ENCODE results near the gene IRGQ.
"Not testable (repeated sequence)": the region's sequence is repeated elsewhere in the genome, so short reads cannot be mapped to it uniquely, and the experiment has no call there.

IRGQ gene

DNA sequence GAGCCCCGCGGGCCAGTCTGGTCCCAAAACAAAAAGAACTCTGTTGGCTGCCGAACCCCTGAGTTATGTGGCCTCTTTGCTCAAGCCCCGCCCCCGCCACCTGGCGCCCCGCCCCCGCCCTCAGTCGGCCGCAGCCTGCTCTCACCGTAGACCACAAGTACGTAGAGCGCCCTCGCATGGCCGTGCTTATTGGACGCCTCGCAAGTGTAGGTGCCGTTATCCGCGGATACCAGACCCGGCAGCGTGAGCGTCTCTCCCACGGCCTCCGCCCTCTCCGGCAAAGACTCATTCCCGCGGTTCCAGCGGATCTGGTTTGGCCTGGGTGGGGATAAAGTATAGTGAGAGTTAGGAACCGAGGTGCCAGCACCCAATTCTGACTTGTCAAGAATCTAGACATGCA lies 29.0 kb upstream of the IRGQ start:
- no peak for DNase-seq

DNA sequence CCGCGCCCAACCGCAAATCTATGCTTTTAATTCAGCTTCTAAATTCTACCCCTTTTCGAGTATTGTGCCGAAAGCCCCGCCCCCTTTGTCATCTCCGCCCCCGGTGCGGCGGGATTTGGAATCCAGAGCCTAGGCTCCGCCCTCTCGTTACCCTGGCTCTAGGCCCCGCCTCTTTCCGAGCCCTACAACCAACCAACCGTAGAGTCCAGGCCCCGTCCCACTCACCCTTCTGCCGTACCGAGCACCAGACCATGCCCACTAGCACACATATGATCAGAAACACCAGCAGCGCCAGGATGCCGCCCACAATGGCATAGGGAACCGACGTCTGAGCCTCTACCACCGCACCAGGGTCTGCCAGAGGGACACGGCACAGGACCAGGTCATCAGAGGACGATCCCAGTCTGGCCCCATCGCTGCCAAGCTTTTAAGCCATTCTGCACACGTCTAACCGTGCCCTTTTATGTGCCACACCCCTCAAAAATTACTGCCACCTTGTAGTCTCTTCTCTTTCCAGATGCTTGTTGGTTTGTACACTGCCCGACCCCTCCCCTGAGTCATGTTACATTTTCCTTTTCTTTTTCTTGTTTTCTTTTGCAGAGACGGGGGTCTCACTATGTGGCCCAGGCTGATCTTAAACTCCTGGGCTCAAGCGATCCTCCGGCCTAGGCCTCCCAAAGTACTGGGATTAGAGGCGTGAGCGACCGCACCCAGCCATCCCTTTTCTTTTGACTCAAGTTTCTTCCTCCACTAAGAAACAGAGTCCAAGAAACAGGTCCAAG lies 28.1 kb upstream of the IRGQ start:
- DNase-seq = no peak

- no peak for DNase-seq
Observed at GRCh38 chr19:43622956-43623355, 27.0 kb upstream of the IRGQ start.

- no peak for DNase-seq
Observed at GRCh38 chr19:43622070-43622469, 26.1 kb upstream of the IRGQ start.

DNA sequence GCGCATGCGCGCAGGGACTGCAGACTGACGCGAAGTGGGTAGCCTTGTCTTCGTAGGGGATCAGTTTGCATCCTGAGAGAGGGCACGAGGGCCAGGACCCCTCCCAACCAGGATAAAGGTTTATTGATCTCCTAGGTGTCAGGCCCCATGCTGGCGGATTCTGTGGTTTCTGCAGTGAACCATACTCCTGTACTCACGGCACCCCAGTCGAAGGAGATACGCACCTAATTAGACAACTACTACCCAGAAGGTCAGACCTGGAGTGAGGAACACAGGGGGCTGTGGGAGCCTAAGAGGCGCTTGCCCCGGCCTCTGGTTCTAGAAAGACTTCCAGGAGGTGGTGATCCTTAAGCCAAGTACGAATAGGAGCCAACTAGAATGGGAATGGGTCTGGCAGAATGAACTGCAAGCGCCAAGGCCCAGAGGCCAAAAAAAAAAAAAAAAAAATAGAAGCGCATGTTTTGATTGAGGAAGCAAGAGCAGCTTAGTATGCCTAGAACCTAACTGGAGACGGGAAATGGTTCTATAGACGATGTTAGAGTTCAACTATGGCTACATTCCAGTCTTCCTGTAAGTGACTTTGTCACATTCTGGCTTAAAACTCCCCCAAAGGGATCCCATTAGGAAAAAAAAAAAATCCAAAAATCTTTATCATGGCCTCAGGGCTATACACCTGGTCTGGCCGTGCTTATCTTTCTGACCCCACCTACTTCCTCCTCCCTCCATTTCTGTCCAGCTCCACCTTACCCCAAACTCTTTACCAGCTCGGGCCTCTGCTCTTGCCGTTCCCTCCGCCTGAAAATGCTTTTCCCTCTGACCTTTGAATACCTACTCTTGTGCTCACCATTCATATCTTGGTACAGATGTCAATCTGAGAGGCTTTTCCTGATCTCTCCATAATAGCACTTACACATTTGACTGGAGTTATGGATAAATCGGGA lies 24.4 kb upstream of the IRGQ start:
- no peak for DNase-seq

- DNase-seq = peak; percentile 76 to 79
Observed at GRCh38 chr19:43619262-43620060, 23.5 kb upstream of the IRGQ start, which contains the start of gene ZNF428. TSS of gene ZNF428 (minus strand) at chr19:43619629. CDS start at chr19:43614304, 5,325 bp downstream.

- DNase-seq = peak; percentile 54 to 60
Observed at GRCh38 chr19:43618921-43619261, 23.0 kb upstream of the IRGQ start.

- DNase-seq = no peak
Observed at GRCh38 chr19:43616954-43617353, 21.0 kb upstream of the IRGQ start.

DNA sequence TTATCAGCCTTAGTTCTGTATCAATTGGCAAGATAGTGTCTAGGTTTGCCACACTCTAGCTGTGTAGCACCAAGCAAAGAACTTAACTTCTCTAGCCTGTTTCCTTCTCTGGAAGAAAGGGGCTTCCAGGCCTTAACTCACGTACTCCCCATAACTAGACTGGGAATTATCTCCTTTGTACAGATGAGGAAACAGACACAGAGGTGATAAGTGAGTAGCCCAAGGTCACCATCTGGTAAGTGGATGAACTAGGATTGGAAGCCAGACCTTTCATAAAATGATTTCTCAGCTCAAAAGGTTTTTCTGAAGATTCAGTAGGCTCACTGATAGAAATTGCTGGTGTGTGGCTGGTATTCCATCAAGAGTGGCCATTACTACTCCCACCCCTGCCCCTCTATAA lies 20.4 kb upstream of the IRGQ start:
- no peak for DNase-seq

DNA sequence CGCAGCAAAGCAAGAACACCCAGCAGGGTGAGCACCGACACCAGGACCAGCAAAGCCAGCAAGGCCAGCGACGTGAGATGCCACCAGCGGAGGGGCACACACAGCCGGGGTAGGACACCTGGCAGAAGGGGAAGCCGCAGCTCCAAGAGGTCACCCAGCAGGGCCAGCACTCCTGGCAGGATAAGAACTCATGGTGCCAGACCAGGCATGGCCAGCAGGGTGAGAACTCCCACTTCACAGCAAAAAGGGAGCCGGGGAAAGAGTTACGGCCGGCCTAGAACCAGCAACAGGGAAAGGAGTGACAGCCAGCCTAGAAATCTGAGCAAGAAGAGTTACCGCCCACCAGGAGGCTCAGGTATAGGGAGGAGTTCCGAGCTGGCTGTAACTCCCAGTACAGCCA lies 16.4 kb upstream of the IRGQ start:
- no peak for DNase-seq

DNA sequence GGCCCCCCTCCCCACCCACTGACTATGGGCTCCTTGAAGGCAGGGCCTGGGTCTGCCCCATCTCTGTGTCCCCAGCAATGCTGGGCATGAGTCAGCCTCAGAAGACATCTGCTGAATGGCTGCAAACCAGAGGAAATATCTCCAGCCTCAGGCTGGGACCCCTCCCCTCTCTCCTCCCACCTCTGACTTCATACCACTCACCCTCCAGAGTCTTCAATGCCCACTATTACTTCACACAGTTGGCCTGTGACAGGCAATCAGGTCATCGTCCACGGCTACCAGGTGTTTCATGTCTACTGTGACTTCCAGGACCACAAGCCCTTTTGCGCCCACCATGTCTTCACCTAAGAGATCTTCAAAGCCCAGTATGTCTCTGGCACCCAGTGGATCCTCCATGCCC lies 15.9 kb upstream of the IRGQ start, which contains the start of gene SRRM5:
TSS of gene SRRM5 (plus strand) at position 301 of the 400 bp plus-strand sequence. CDS start at position 335, 34 bp downstream.
- DNase-seq = no peak

DNA sequence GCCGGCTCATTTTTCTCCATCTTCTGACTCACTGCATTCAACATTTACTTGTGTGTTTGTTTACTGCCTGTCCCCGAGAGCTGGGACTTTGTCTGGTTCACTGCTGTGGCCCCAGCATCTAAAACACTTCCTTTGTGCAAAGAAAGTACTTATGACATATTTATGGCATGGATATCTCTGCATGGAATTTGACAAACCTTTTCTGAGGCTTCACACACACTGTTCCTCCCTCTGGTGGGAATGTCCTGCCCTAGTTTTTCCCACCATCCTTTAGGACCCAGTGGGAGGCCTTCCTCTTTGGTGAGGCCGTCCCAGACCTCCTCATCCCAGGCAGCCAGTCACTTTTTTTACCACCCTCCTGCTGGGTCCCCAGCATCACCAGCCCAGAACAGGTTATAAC lies 14.6 kb upstream of the IRGQ start:
- no peak for DNase-seq

- no peak for DNase-seq
Observed at GRCh38 chr19:43609872-43610271, 13.9 kb upstream of the IRGQ start.

- DNase-seq = no peak
Observed at GRCh38 chr19:43607238-43608205, 11.6 kb upstream of the IRGQ start.

GRCh38 chr19:43606569-43607229 lies 10.8 kb upstream of the IRGQ start:
- no peak for DNase-seq

DNA sequence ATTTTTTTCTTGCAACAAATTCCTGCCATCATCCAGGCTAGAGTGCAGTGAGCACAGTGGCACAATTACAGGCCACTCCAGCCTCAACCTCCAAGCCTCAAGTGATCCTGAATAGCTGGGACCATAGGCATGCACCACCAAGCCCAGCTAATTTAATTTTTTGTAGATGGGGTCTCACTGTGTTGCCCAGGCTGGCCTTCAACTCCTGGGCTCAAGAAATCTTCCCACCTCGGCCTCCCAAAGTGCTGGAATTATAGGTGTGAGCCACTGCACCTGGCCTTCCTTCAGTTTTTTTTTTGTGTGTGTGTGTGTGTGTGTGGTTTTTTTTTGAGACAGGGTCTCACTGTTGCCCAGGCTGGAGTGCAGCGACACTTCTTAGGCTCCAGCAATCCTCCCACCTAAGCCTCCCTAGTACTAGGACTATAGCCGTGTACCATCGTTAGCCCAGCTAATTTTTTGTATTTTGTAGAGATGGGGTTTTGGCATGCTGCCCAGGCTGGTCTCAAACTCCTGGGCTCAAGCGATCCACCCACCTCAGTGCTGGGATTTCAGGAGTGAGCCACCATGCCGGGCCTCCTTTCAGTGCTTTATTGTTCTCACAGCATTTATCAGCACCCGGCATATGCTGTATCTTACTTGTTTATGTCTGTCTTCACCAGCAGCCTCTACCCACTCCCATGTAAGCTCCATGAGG lies 10.1 kb upstream of the IRGQ start:
- no peak for DNase-seq

- not testable (repeated sequence) for DNase-seq
Observed at GRCh38 chr19:43600326-43600725, 4.4 kb upstream of the IRGQ start.

- no peak for DNase-seq
Observed at GRCh38 chr19:43599635-43600295, 3.8 kb upstream of the IRGQ start.

GRCh38 chr19:43598445-43599240 lies 2.7 kb upstream of the IRGQ start:
- DNase-seq = no peak
